Stimulated activated CD8-positive, alpha-beta memory T cell treated with anti-CD3 and anti-CD28 coated beads, Interleukin-4, amount 100 ng/mL, for 24 hours (primary cell): ENCODE data around the gene RGPD5.
"Not testable (repeated sequence)": the region's sequence is repeated elsewhere in the genome, so short reads cannot be mapped to it uniquely, and the experiment has no call there.

Source experiments
- DNase-seq: peaks from one replicate; pipeline ENCODE4 v3.0.0-alpha.2; 2020; ENCODE audit warnings: low read depth

Gene RGPD5

GRCh38 chr2:109893736-109894135 is 99.6 kb downstream of the RGPD5 start:
- DNase-seq, result not testable (repeated sequence)

- DNase-seq, result not testable (repeated sequence)
Measured at GRCh38 chr2:109894141-109894540, 100.0 kb downstream of the RGPD5 start.

GRCh38 chr2:109895090-109895869 is 101.2 kb downstream of the RGPD5 start:
- not testable (repeated sequence) for DNase-seq

GRCh38 chr2:109896212-109896611 is 102.1 kb downstream of the RGPD5 start:
- DNase-seq, result not testable (repeated sequence)

GRCh38 chr2:109897769-109898461 is 103.8 kb downstream of the RGPD5 start:
- not testable (repeated sequence) for DNase-seq

GRCh38 chr2:109898462-109899336 is 104.6 kb downstream of the RGPD5 start, which contains the start of gene LIMS3:
LIMS3 (plus strand) TSS chr2:109898688; CDS start chr2:109898729, 41 bp downstream.
- DNase-seq, result not testable (repeated sequence)

GRCh38 chr2:109905796-109906195 is 111.7 kb downstream of the RGPD5 start:
- DNase-seq, result not testable (repeated sequence)
